ENCODE measurements around the gene OR52D1. TPM values are rescaled to one million over a fixed set of nuclear protein-coding genes. Genes with fewer than 3 reads are reported as not detected.

OR52D1 gene
- total and polyA plus RNA-seq, 8 donors, result not detected

DNA sequence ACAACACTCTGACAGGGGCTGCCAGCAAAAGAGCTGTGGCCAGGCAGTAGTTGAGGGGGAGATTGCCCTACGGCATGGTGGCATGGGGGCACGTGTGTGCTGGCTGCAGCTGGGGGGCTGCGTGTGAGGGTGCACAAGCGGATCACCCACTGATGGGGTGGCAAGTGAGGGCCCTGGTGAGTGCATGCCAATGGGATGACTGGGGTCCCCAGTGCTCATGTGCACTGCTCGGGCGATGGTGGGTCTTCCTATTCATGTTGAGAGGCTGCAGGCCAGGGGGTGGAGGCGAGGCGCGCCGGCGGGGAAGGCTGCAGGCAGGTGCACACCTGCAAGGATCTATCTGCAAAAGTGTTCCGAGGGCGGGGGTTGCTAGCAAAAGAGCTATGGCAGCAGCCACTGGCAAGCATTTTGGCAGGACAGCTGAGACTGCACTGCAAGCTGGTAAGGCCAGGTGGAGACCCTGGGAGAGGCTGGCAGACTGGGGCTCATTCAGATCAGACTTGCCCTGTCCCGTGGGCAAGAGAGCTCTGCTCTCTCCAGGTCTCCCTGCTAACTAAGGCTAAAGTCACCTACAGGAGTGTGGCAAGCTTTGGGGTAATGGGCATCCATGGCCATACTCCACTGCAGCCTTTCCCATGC is 27.4 kb upstream of the OR52D1 start:
- DNase-seq (peak in 1 of 6 donors; percentile 37), FAIRE-seq (no peak), ATAC-seq (no peak)
- WGBS, 2 donors, result 84 to 85% methylated on average over 14 of the region's 14 CpGs
- TF ChIP-seq, protein P1, sequence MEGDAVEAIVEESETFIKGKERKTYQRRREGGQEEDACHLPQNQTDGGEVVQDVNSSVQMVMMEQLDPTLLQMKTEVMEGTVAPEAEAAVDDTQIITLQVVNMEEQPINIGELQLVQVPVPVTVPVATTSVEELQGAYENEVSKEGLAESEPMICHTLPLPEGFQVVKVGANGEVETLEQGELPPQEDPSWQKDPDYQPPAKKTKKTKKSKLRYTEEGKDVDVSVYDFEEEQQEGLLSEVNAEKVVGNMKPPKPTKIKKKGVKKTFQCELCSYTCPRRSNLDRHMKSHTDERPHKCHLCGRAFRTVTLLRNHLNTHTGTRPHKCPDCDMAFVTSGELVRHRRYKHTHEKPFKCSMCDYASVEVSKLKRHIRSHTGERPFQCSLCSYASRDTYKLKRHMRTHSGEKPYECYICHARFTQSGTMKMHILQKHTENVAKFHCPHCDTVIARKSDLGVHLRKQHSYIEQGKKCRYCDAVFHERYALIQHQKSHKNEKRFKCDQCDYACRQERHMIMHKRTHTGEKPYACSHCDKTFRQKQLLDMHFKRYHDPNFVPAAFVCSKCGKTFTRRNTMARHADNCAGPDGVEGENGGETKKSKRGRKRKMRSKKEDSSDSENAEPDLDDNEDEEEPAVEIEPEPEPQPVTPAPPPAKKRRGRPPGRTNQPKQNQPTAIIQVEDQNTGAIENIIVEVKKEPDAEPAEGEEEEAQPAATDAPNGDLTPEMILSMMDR (IDR thresholded peaks at IDR 0.05), result no peak
- no peaks in the 10 kb centered on the region for H3K36me3 ChIP-seq
- H3K4me3 ChIP-seq, result no peak overlapping the region
- no peak overlapping the region for H3K27ac ChIP-seq
- H3K4me1 ChIP-seq, result no peaks in the 10 kb centered on the region
- no peaks in the 10 kb centered on the region for H3K9me3 ChIP-seq
- H3K27me3 ChIP-seq, result no peaks in the 10 kb centered on the region
- intact Hi-C loops (cut with DNase I), result no loop called here

DNA sequence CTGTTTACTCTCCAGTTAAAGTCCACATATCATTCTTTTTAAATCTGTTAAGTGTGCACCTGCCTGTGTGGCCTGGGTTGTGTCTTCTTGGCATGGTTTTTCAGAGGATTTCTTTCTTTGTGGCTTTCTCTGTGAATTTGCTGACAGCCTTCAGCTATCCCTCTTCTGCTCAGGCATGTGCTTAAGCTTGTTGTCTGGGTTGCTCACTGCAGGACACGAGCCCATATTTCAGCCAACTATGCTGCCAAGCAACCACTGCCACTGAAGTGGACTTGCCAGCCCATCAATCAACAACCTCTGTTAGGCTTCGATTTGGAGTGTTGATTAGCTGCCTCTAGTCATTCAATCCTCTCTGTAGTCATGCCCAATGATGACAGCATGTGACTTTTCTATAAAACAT is 21.0 kb upstream of the OR52D1 start:
- 23 to 30% methylated on average over 2 of the region's 2 CpGs for WGBS, 2 donors
- Histone ChIP-seq H3K36me3 (no peaks in the 10 kb centered on the region), H3K4me1 (no peaks in the 10 kb centered on the region), H3K27me3 (no peaks in the 10 kb centered on the region), H3K4me3 (no peak overlapping the region), H3K9me3 (no peaks in the 10 kb centered on the region), H3K27ac (no peak overlapping the region)
- no peak for ATAC-seq
- no peak for FAIRE-seq
- intact Hi-C loops (cut with DNase I), result no loop called here
- DNase-seq, result no peak
- TF ChIP-seq, protein P1 (IDR thresholded peaks at IDR 0.05), result no peak

DNA sequence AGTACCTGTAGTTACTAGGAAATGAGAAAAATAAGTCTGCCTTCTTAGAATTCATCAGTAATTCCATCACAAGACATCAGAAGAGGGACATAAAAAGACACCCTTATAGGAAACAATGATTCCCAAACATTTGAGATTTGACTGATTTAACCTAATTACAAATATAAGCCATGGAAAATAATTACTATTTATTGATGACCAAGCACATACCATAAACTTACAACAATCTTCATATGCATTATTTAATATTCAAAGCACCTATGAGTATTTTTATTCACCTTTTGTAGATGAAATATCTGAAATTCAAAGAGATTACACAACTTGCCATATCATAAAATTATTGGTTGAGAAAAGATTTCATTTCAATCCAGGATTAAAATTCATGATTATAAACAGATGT is 14.6 kb upstream of the OR52D1 start:
- no peak for DNase-seq
- no peaks in the 10 kb centered on the region for H3K9me3 ChIP-seq
- H3K4me1 ChIP-seq, result no peaks in the 10 kb centered on the region
- intact Hi-C loops (cut with DNase I), result loop anchor here in 1 of 3 donors (5.0 kb wide), 1 partner anchor 333 kb away; the partner anchor contains the start of gene OR52N2
- H3K27me3 ChIP-seq, result no peaks in the 10 kb centered on the region
- no peak for ATAC-seq
- H3K4me3 ChIP-seq, result no peak overlapping the region
- TF ChIP-seq, protein P1 (IDR thresholded peaks at IDR 0.05), result no peak
- no peaks in the 10 kb centered on the region for H3K36me3 ChIP-seq
- FAIRE-seq, result no peak
- no peak overlapping the region for H3K27ac ChIP-seq

DNA sequence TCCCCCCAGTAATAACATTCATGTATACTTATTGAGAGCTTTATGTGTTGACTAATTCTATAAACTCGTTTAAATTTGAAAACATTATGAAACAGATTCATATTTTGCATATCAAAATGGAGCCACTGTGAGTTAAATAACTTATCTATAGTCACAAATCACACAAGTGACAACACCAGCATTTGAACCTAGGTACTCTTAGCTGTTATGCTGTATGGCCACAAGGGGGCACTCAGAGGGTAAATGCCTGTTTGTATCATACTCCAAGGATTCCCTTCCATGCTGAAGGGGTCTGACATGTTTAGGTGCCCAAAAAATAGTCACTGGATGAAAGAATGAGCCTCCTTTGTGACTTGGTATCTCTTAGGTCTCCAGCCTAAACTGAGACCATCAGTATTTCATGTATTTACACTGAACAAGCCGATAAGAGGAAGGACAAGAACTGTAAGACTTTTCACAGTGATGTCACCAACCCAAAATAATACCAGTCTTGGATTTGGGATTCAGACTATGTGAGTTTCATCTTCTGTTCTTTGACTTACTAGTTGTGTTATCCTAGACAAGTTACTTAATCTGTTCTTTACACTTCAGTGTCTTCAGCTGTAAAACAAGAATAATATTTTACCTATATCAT is 12.2 kb upstream of the OR52D1 start:
- H3K4me1 ChIP-seq, result no peaks in the 10 kb centered on the region
- H3K4me3 ChIP-seq, result no peak overlapping the region
- FAIRE-seq, result no peak
- peak in 3 of 4 donors; percentile 79 to 86 (median 79) for ATAC-seq
- WGBS, 2 donors, result 36 to 41% methylated on average over 2 of the region's 2 CpGs
- no peak overlapping the region for H3K27ac ChIP-seq
- H3K9me3 ChIP-seq, result no peaks in the 10 kb centered on the region
- TF ChIP-seq, protein P1 (IDR thresholded peaks at IDR 0.05), result peak; percentile 50 to 75 (median 64)
- H3K36me3 ChIP-seq, result no peaks in the 10 kb centered on the region
- intact Hi-C loops (cut with DNase I), result no loop called here
- no peaks in the 10 kb centered on the region for H3K27me3 ChIP-seq
- peak in 4 of 6 donors; percentile 6 to 42 (median 16) for DNase-seq

DNA sequence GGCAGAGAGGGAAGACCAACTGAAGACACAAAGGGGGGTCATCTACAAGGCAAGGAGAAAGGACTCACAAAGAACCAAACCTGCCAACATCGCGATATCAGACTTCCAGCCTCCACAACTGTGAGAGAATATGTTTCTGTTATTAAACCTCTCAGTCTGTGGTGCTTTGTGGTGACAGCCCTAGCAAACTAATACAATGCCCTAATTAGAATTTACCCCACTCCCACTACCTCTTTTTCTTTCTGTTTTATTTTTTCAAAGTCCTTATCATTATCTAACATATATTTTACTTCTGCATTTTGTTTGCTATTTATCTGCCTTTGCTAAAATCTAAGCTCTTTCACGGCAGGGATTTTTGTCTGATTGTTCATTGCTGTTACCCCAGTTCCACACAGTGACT is 2.5 kb upstream of the OR52D1 start:
- TF ChIP-seq, protein P1 (IDR thresholded peaks at IDR 0.05), result no peak
- no peak for ATAC-seq
- 77 to 86% methylated on average over 3 of the region's 3 CpGs for WGBS, 2 donors
- intact Hi-C loops (cut with DNase I), result no loop called here
- Histone ChIP-seq H3K4me1 (no peaks in the 10 kb centered on the region), H3K27ac (no peak overlapping the region), H3K27me3 (no peaks in the 10 kb centered on the region), H3K36me3 (no peaks in the 10 kb centered on the region), H3K9me3 (no peaks in the 10 kb centered on the region), H3K4me3 (no peak overlapping the region)
- FAIRE-seq, result no peak
- no peak for DNase-seq
